GM19468 (cell line): ENCODE data around the gene TTF2.
A peak's percentile ranks its signal among the peaks of the same experiment; 100 is the strongest.

Experiments
- ATAC-seq: cut with Tn5 transposase; IDR thresholded peaks from one replicate; pipeline ENCODE4 v1.9.1; 2021; ENCODE audit warnings: mild to moderate bottlenecking, moderate library complexity, moderate number of reproducible peaks; ENCODE audit not compliant: unreplicated experiment; ENCODE audit errors: extremely low read depth

The TTF2 gene

DNA sequence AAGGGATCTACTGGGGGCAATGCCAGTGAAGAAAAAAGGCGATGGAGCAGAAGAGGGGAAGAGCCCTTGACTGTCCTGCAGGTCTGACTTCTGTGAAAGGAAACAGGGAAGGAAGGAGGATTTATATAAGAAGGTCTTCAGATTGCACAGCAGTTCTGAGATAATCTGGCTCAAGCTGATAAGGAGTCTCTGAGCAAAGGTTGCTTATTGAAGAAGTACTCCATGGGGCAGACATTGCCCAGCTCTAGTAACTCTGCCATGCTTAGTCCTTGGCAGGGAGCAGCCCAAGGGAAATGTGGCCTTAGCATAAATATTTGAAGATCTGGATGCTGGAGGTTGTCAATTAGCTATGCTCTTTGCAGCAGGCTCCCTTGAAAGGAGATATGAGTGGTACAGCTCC lies 15.9 kb upstream of the TTF2 start:
- ATAC-seq, result no peak

DNA sequence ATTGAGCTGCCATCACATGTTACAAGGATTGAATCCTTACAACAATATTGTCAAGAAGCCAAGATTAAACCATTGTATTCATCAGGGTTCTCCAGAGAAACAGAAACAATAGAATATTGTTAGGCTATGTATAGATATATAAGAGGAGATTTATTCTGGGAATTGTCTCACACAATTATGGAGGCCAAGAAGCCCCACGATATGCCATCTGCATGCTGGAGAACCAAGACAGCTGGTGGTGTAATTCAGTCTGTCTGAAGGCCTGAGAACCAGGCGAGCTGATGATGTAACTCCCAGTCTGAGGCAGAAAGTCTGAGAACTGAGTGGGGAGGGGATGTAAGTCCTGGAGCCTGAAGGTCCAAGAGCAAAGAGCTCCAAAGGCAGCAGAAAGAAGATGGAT lies 14.5 kb upstream of the TTF2 start:
- ATAC-seq, result no peak

DNA sequence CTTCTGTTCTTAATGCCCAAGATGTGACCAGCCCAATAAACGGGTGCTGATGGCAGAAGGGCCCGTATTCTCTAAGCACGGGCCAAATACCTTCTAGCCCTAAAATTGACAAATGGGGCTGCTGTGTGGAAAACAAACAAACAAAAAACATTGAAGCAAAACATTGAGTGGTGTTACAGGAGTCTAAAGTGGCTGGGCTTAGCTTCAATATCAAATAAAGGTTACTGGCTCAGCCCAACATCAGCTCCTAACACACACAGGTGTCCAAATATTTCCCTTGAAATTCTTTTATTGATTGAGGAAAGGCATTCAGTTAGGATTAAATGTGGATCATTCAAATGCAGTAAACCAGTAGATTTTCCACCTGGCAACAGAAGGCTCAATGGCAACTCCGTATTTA lies 13.3 kb upstream of the TTF2 start:
- no peak for ATAC-seq

DNA sequence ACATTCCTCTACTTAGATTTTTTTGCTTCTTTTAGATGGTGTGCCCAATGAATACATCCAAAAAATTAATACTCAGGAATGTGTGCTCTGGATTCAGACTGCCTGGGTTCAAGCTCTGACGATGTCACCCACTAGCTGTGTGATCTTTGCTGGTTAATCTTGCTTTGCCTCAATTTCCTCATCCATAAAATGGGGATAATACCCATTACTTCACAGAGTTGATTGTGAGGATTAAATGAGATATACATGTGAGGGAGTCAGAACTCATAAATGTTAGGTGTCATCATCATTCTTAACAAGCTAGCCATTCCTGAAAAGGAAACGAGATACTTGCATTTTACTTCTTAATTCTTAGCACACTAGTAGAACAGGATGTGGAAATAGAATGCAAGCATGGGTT lies 12.9 kb upstream of the TTF2 start:
- ATAC-seq, result no peak

DNA sequence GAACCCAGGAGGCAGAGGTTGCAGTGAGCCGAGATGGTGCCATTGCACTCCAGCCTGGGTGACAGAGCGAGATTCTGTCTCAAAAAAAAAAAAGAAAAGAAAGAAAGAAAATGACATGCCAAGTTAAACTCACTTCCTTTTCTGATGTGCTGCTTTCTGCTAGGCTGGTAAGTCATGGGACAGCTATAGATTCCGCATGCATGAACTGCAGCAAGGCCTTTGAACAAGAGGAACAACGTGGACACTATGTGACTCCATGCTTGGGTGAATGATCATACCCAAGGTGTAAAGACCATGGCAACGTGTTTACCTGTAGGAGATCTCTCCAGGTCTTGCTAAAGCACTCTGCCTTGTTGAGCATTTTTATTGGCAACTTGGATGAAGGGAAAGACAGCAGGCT lies 10.3 kb upstream of the TTF2 start:
- no peak for ATAC-seq

DNA sequence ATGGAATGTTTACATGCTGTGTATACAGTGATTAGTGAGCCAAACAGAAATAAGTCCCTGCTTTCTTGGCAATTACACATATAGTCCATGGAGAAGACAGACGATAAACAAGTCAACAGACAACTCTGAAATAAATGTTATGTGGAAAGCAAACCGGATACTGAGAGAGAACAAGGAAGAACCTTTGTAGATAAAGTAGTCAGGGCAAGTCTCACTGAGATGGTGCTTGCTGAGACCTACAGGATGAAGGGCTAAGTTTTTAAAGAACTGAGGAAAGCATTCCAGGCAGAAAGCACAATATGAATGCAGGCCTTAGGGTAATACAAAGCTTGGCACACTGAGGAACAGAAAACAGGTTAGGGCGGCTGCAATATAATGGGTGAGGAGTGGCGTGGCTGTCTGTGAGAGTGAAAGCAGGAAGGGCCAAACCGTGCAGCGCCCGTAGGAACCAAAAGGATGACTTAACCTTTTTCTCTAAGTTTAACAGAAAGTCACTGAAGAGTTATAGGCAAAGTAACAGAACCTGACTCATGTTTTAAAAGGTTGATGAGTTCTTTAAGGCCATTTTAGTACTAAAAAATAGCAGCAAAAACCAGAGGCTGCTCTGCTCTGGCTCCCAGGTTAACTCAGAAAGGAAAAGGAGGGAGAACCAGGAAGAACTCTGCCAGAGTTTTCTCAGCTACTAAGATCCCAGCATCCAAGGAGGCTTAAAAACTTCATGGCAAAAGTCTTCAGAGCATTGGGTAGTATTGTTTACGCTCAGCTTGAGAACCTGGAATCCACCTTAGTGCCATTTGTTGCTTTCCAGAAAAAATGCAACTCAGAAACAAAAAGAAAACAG lies 8.7 kb upstream of the TTF2 start:
- ATAC-seq, result peak; percentile 69

DNA sequence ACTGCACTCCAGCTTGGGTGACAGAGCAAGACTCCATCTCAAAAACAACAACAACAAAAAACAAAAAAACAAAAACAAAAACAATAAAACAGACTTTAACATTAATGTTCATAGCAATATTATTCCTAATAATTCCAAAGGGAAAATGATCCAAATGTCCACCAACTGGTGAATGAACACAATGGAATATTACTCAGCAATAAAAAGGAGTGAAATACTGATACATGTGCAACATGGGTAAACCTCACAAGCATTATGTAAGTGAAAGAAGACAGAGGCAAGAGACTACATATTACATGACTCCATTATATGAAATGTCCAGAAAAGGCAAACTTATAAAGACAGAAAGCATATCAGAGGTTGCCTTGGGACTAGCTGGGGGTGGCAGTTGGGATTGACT lies 6.1 kb upstream of the TTF2 start:
- ATAC-seq, result no peak

DNA sequence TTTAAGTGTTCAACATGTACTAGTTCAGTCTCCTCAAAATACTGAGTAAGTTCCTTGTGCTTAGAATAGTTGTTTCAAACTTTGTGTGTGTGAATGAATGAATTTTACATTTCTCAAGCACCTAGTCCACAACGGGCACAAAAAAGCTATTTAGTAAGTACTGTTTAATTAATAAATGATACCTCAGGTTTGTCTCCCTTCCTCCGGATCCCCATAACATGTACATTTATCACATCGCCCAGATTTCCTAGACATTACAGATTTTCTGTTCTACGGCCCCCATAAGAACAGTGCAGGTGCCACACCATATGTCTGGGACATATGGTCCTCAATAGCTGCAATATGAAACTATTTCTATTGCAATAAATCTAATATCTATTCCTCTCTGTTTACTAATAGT lies 1.3 kb upstream of the TTF2 start:
- ATAC-seq, result no peak

DNA sequence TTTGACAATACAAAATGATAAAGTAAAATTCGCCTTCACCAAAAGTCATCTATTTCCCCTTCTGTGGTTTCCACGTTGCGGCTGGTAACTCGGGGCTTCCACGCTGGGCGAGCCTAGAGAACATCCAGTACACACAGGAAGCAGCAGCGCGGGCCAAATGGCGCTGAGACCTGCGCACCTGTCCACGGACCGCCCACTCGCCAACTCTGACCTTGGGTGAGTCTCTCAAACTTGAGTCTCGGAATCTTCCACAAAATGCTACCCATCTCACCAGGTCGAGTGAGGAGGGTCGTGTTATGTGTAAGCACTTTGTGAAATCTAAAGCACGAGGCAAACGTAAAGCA lies 820 bp upstream of the TTF2 start:
- ATAC-seq, result no peak

DNA sequence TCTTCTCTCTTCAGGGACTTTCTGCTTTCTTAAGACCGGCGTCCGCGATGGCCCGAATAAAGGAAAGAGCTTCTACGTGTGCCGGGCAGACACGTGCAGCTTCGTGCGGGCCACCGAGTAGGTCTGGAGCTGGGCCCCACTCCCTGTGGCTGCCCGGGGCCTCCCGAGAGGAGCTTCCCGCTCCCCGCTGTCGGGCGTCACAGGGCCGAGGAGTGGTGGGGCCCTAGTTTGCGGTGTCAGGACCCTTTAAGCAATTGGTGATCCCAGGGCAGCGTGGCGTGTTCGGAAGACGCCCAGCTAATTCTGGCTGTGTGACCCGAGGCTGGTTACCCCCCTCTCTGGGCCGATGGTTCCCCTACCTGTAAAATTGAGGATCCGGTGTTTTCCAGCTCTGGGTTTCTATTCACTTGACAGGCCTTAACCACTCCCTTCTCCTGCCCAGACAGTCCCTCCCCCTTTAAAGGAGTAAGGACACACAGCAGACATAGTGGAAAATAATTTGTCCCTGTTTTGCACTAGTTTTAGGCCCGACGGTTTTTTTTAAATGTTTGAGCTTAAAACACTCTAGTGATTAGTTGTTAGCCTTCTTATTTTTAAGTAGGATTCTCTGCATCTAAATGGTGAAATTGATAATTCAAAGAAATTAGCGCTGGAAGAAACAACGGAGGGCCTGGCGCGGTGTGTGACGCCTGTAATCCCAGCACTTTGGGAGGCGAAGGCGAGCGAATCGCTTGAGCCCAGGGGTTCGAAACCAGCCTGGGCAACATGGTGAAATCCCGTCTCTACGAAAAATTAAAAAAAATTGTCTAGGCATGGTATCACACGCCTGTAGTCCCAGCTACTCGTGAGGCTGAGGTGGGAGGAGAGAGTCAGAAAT lies 553 bp downstream of the TTF2 start:
- no peak for ATAC-seq

DNA sequence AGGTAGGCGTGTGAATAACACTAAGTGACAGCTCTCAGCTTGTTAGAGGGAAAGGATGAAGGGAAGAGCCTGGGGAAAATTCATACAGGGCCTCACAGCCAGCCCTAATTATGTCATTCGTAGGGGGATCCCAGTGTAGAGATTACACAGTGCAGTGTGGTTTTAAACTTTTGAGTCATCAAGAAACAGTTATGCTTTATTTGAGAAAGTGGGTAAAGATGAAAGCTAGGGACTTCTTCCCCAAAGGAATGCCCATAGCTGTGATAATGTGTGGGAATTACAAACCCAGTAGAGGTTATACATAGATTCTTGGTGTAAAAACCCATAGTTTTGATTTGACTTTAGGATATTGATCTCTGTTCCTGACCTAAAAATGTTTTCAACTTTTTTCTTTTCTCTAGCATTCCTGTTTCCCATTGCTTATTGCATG lies 1.9 kb downstream of the TTF2 start:
- no peak for ATAC-seq

DNA sequence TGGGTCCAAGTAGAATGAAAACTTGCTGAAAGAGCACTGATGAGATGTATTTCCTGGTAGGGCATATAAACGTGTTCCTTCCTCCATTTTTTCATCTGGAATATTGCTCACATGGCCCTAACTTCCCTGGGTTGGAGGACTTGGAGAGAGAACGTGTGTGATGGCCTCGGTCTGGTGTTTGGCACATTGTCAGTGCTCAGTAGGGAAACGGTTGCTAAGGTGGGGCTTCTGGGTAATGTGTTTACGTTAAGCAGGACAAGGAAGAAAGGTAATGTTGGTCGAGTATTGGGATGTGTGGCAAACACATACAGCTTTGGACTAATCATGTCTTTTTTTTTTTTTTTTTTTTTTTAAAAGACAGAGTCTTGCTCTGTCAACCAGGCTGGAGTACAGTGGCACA lies 6.2 kb downstream of the TTF2 start:
- ATAC-seq, result no peak

DNA sequence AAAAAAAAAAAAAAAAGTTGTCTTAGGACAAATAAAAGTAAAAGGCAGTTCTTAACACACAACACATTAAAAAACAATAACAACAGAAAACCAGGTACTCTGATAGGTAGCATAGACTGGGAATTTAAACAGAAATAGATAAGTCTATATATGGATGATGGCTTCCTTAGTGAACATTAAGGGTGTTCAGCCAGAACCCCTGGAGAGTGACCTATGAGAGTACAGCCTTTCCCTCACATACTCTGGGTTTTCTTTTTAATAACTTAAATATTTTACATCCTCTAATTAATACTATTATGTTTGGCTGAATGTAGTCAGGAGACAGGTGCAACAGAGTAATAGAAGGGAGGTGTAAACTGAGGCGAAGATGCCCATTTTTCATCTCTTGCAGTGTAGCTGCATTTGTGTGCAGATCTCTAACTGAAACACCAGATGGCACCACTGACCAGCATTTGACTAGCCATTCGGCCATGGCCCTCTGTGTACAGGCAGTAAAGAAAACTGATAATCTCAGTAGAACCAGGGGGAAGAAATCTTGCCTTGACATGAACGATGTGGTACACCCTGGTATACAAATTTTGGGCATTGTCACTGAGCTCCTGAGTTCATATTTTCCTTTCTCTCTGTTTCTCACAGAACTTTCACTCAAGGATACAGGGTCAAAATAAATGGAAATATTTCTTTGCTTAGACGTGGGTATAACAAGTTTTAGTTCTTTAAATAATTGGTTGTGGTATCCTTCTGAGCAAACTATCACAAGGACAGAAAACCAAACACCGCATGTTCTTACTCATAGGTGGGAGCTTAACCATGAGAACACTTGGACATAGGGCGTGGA lies 7.6 kb downstream of the TTF2 start:
- ATAC-seq, result peak; percentile 68

DNA sequence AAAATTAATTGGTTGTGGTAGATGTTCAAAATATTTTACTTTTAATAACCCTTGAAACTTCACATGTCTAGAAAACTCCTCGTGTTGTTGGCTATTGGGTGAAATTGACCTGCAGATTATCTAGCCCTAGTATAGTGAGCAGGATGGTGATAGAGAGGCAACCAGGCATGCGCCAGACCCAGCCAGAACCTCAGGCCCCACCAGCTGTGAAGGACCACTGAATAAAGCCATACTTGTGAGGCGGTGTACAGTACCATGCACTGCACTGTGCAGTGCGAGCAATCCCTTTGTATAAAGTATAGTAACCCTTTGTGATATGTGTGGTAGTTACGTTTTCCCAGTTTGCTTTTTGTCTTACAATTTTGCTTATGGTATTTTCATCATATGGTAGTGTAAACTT lies 8.5 kb downstream of the TTF2 start:
- no peak for ATAC-seq

DNA sequence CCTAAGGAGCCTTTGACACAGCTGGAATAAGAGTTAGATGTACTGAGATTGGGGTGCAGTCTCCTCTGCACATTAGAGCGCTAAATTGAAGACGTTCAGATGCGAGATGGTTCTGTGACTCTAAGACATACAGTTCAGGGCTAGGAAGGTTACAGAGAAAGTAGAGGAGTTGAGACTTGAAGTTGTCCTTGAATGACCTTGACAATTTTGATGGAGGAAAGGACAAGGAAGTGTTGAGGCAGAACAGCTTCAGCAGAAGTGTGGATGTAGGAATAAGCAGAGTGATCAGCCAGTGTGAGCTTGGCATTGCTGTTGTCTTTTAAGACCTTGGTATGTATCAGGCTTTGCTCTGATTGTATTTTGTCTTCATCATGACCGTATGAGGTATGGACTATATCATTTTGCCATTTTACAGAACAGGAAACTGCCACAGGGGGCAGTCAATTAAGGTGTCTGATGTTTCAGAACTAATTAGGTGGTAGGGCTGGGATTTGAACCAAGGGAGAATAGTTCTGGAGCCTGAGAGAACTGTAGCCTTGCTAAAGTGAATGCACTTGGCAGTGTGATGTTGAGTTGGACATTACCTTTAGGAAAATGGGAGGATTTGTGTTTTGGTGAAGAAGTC lies 9.2 kb downstream of the TTF2 start:
- no peak for ATAC-seq

DNA sequence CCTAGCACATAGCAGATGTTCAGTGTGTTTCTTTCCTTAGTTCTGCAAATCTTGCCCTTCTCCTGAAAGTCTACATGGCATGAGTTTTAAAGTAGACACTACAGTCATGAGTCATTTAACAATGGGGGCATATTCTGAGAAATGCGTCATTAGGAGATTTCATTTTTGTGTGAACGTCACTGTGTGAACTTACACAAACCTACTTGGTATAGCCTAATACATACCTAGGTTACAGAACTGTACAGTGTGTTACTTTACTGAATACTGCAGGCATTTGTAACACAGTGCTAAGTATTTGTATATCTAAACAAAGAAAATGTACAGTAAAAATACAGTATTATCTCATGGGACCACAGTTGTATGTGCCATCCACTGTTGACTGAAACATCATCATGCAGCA lies 10.0 kb downstream of the TTF2 start:
- no peak for ATAC-seq

DNA sequence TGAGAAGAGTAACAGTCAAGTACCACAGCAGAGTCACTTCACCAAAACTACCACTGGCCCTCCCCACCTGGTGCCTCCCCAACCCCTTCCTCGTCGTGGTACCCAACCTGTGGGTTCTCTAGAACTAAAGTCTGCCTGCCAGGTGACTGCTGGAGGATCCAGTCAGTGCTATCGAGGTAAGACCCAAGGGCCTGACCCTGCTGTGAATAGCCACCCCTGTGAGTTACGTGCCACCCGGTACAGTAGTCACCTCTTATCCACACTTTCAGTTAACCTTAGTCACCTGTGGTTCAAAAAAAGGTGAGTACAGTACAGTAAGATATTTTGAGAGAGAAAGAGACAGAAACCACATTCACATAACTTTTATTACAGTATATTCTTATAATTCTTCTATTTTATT lies 16.5 kb downstream of the TTF2 start:
- ATAC-seq, result no peak

DNA sequence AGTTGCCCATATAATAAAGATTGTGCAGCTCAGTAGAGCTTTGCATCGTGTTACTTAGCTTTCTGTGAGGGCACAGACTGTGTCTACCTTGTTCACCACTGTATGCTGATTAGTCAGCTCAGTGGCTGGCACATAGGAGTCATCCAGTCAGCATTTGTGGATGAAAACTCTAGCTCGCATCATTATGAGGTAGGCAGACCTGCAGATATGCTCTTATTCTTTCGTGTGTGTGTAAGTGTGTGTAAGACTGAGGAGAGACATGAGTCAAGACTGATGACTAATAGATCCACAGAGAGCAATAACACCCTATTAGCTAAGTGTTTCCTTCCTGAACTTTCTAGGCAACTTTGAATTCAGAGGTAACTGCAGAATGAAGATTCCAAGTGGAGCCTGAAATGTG lies 17.1 kb downstream of the TTF2 start:
- ATAC-seq, result no peak

DNA sequence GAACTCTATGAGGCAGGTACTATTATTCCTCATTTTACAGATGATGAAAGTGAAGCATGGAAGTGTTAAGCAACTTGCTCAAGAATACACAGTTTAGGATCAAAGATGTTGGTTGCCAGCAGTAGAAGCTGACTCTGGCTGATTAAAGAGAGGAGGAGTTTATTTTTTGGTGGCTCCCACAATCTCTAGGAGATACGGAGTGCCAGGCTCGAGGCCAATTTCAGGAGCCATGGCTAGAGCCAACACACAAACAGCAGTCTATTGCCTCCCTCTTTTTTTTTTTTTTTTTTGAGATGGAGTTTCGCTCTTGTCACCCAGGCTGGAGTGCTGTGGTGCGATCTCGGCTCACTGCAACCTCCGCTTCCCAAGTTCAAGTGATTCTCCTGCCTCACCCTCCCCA lies 19.6 kb downstream of the TTF2 start:
- ATAC-seq, result no peak

DNA sequence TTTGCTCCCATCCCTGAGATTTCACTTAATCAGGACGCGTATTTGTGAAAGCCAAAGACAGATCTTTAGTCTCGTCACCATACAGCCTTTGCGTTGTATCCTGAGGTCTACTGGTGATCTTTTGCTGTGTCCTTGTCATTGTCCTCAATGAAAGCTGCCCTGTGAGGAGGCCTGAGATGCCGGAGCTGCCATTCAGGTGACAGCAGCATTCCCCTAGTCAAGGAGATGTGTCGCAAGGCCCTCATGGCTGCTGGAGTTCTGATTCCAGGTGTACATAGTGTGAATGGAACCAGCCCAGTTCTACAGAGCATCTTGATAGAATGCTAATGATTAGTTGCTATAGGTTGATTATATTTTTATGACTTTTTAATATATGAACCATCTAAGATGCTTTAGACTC lies 24.1 kb downstream of the TTF2 start:
- no peak for ATAC-seq
